Right ventricle myocardium inferior (tissue), 1 donor: ENCODE results near the gene RPRD1A. TPM values are rescaled to one million over a fixed set of nuclear protein-coding genes. Genes with fewer than 3 reads are reported as not detected.
"Not testable (repeated sequence)": the region's sequence is repeated elsewhere in the genome, so short reads cannot be mapped to it uniquely, and the experiment has no call there.

Experiments
- ATAC-seq: fragments of 200-7000 bp; cut with Tn5 transposase; one replicate; pipeline ENCODE4 v1.9.1; 2020; ENCODE audit warnings: mild to moderate bottlenecking, moderate library complexity
- DNase-seq: peaks from one replicate; pipeline ENCODE4 v3.0.0; 2021; ENCODE audit errors: missing footprints
- intact Hi-C: fragments of 100-400 bp; cut with DNase I; formaldehyde crosslinking; loops from one replicate; pipeline ENCODE4 v1.11.0; 2022
- total RNA-seq: library from RNA; stranded (reverse); fragmentation: NEBNext Ultra II Directional; extraction: Animal tissue kit (Norgen Biotek cat#: 25700); gene quantifications from one replicate; pipeline ENCODE4 v1.2.1, GENCODE V29; 2021
- donor health status: DM: no; HTN: yes; CAD: no; lungs with severe emphysema.

The RPRD1A gene
- total RNA-seq, 1 donor from 2014 or later: 45.5 TPM

GRCh38 chr18:36083729-36084128 lies 16.4 kb upstream of the RPRD1A start:
- DNase-seq (no peak), ATAC-seq (no peak)
- intact Hi-C loops: no loop called here

GRCh38 chr18:36081118-36081517 lies 13.8 kb upstream of the RPRD1A start:
- ATAC-seq, intact Hi-C loops, DNase-seq: not testable (repeated sequence)

- no peak for ATAC-seq
Observed at GRCh38 chr18:36078751-36079529, 11.6 kb upstream of the RPRD1A start.

GRCh38 chr18:36077764-36078163 lies 10.4 kb upstream of the RPRD1A start:
- ATAC-seq, intact Hi-C loops, DNase-seq: not testable (repeated sequence)

More at GRCh38 chr18:36078751-36079529, 11.6 kb upstream of the RPRD1A start:
- intact Hi-C loops: no loop called here
- no peak for DNase-seq

- intact Hi-C loops: no loop called here
- DNase-seq: no peak
- no peak for ATAC-seq
Observed at GRCh38 chr18:36075862-36076587, 8.7 kb upstream of the RPRD1A start.

GRCh38 chr18:36074435-36074834 lies 7.1 kb upstream of the RPRD1A start:
- intact Hi-C loops: no loop called here
- ATAC-seq (no peak), DNase-seq (no peak)

GRCh38 chr18:36073676-36074075 lies 6.3 kb upstream of the RPRD1A start:
- ATAC-seq: no peak
- no peak for DNase-seq
- intact Hi-C loops: no loop called here

- intact Hi-C loops, DNase-seq, ATAC-seq: not testable (repeated sequence)
Observed at GRCh38 chr18:36072406-36072805, 5.0 kb upstream of the RPRD1A start.

GRCh38 chr18:36066686-36067054 lies 689 bp downstream of the RPRD1A start:
- ATAC-seq: no peak
- DNase-seq: no peak
- intact Hi-C loops: loop anchor here (2.0 to 5.0 kb wide), 2 partner anchors 61 to 94 kb away; partner anchors contain the start of genes ELP2, RMP24 and SLC39A6

- ATAC-seq: no peak
- intact Hi-C loops: loop anchor here (2.0 to 5.0 kb wide), 2 partner anchors 61 to 93 kb away; partner anchors contain the start of genes ELP2, RMP24 and SLC39A6
Observed at GRCh38 chr18:36066001-36066400, 1.4 kb downstream of the RPRD1A start.

GRCh38 chr18:36064809-36065079 lies 2.6 kb downstream of the RPRD1A start:
- intact Hi-C loops: loop anchor here (5.0 kb wide), 1 partner anchor 63 kb away; the partner anchor contains the start of genes ELP2 and SLC39A6
- DNase-seq, ATAC-seq: not testable (repeated sequence)

More at GRCh38 chr18:36066001-36066400, 1.4 kb downstream of the RPRD1A start:
- no peak for DNase-seq

- DNase-seq (no peak), ATAC-seq (no peak)
- intact Hi-C loops: no loop called here
Observed at GRCh38 chr18:36064027-36064808, 3.1 kb downstream of the RPRD1A start.

- no peak for DNase-seq
- ATAC-seq: no peak
- intact Hi-C loops: no loop called here
Observed at GRCh38 chr18:36058674-36059073, 8.7 kb downstream of the RPRD1A start.

- DNase-seq (no peak), ATAC-seq (no peak)
- intact Hi-C loops: no loop called here
Observed at GRCh38 chr18:36051760-36052159, 15.6 kb downstream of the RPRD1A start.

- ATAC-seq (no peak), DNase-seq (no peak)
- intact Hi-C loops: no loop called here
Observed at GRCh38 chr18:36050479-36050878, 16.9 kb downstream of the RPRD1A start.

- intact Hi-C loops: no loop called here
- no peak for DNase-seq
- ATAC-seq: no peak
Observed at GRCh38 chr18:36047521-36047920, 19.8 kb downstream of the RPRD1A start.

GRCh38 chr18:36046898-36047297 lies 20.5 kb downstream of the RPRD1A start:
- intact Hi-C loops: no loop called here
- no peak for DNase-seq
- no peak for ATAC-seq

- intact Hi-C loops: no loop called here
- ATAC-seq: no peak
- DNase-seq: no peak
Observed at GRCh38 chr18:36045241-36045991, 21.9 kb downstream of the RPRD1A start.

GRCh38 chr18:36043153-36043552 lies 24.2 kb downstream of the RPRD1A start:
- DNase-seq: no peak
- intact Hi-C loops: no loop called here
- no peak for ATAC-seq
